Naive B cell (primary cell): ENCODE data around the gene ERLIN1. TPM values are rescaled to one million over a fixed set of nuclear protein-coding genes. Genes with fewer than 3 reads are reported as not detected.

ENCODE experiments used
- ATAC-seq, 2 donors: fragments of 150-1000 bp; cut with Tn5 transposase; 2 replicates each; pipeline ENCODE4 v1.10.0; 2021; ENCODE audit warnings: low read depth in 2 of 2, mild to moderate bottlenecking in 2 of 2, moderate library complexity in 2 of 2
- DNase-seq: peaks from one replicate; pipeline ENCODE4 v3.0.0; 2022
- H3K27ac Mint-ChIP-seq, 6 donors: one replicate each; pipeline ENCODE4 v1.8.0; 2020 to 2022; ENCODE audit warnings: mild to moderate bottlenecking in 6 of 6, mixed read lengths in 6 of 6, moderate library complexity in 5 of 6, inconsistent platforms in 2 of 6
- H3K27me3 Mint-ChIP-seq, 3 donors: one replicate each; pipeline ENCODE4 v1.8.0; 2021 to 2022; ENCODE audit warnings: mixed read lengths in 3 of 3, mild to moderate bottlenecking in 1 of 3
- H3K36me3 Mint-ChIP-seq, 2 donors: one replicate each; pipeline ENCODE4 v1.8.0; 2020 to 2022; ENCODE audit warnings: mixed read lengths in 2 of 2, inconsistent platforms in 1 of 2, mild to moderate bottlenecking in 1 of 2
- H3K4me1 Mint-ChIP-seq, 3 donors: one replicate each; pipeline ENCODE4 v1.8.0; 2020 to 2022; ENCODE audit warnings: mixed read lengths in 3 of 3, inconsistent platforms in 1 of 3, mild to moderate bottlenecking in 1 of 3, moderate library complexity in 1 of 3
- H3K4me3 Mint-ChIP-seq, 8 donors: one replicate each; pipeline ENCODE4 v1.8.0; 2020 to 2022; ENCODE audit warnings: mild to moderate bottlenecking in 8 of 8, mixed read lengths in 8 of 8, moderate library complexity in 8 of 8, inconsistent platforms in 2 of 8
- H3K9me3 Mint-ChIP-seq, 7 donors: one replicate each; pipeline ENCODE4 v1.8.0; 2020 to 2022; ENCODE audit warnings: mixed read lengths in 7 of 7, mild to moderate bottlenecking in 5 of 7, inconsistent platforms in 2 of 7, moderate library complexity in 1 of 7
- polyA plus RNA-seq, 6 donors: library from polyadenylated mRNA; unstranded; fragments of 300-500 nt; fragmentation: Illumina TruSeq; gene quantifications; one replicate each; pipeline ENCODE4 v1.2.3, GENCODE V29; 2021; ENCODE audit warnings: low read depth in 6 of 6

ERLIN1 gene
- polyA plus RNA-seq, 6 donors from 2014 or later = 3.4 to 14.6 (median 9.8) TPM

DNA sequence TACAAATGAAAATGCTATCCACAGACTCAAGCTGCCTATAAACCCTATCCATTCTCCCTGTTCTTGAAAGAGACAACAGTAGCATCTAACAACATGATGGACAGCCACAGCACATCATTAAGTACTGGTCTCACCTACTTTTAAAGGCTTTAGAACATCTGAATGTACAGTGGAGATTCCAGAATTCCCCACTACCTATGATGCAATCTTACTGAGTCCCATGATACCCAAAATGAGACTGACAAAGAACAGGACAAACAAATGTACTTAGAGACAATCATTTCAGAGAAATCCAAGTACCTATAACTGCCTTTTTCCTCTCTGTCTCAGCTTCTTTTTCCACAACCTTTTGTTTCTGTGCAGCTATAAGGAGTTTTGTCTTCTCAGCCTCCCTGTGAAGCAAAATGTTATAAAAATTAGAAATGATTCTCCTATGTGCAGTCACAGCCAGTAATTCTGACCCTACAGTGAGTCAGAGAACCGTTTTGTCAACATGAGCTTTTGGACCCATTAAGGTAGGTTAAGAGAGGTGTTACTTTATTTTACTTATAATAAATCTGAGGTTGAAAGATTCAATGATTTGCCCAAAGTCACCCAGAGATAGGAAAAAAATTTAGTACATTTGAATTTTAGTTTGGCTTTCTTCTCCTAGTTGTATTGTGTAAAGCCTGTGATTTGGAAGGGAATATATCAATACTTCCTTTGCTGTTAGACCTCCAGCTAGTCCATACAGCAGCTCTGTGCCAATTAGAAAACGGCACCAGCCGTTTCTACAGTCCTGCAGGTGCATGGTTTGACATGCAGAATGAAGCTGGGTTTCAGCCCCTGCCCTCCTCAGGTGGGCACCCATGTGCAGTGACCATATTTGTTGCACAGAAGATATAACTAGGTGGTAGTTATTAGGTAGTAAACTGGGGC, 21.9 kb downstream of the ERLIN1 start:
- H3K4me1 Mint-ChIP-seq = peaks cover 4 to 11% (median 10%) of the 10 kb centered on the region in 3 donors
- H3K27me3 Mint-ChIP-seq = no peaks in the 10 kb centered on the region
- ATAC-seq = no peak
- no peak overlapping the region for H3K4me3 Mint-ChIP-seq
- peaks cover under 1 to 25% of the 10 kb centered on the region in 2 donors for H3K36me3 Mint-ChIP-seq
- peak overlapping the region in 3 of 6 donors; percentile 9 to 89 (median 24) for H3K27ac Mint-ChIP-seq
- no peak for DNase-seq
- no peaks in the 10 kb centered on the region for H3K9me3 Mint-ChIP-seq

DNA sequence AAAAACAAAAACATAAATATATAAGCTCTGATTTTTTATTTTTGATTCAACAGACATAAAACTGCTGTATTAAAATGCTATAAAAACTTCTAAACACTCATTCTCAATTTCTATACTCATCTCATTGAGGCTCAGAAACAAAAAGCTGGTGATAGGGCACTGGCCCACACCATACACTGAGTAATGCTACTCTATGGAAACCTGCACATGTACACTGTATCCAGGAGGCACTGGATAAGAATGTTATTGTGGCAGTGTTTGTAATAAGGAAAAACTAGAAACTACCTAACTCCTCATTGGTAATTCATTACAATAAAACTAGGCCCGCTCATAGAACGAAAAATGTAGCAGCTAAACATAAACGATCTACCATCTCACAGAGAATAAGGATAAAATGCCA, 23.1 kb downstream of the ERLIN1 start:
- ATAC-seq = no peak
- Mint-ChIP-seq H3K4me3 (no peak overlapping the region), H3K27me3 (no peaks in the 10 kb centered on the region), H3K27ac (no peak overlapping the region), H3K4me1 (peaks cover 4 to 18% (median 14%) of the 10 kb centered on the region in 3 donors), H3K36me3 (peaks cover 13 to 35% of the 10 kb centered on the region in 2 donors), H3K9me3 (no peaks in the 10 kb centered on the region)
- no peak for DNase-seq

DNA sequence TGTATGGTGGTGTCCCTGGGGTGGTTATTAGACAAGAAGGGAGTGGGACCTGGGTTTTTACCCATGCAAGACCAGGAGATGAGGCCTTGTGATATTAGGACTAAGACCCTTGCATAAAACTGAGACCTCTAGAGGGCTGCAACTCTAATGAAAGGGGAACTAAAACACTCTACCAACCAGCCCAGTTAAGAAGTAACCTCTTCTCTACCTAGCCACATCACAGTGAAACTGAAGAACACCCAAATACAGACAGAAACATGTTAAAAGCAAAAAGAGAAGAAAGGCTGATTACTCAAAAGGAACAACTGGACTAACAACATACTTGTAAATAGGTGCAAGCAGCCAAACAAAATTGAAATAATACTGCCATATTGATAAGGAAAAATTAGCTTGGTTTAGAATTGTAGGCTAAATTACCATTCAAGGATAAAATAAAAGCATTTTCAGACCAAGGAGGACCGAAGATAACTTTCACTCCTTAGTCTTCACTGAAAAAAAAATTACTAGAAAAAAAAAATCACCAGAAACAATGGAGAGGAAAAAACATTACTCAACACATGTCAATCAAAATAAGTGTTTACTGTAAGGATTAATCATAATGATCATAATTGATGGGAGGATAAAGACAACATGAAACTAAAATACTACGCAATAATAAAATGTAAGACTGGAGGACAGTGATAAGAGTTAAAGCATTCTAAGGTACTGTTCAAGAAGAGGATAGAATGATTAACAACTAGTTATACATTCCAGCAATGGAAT, 27.6 kb downstream of the ERLIN1 start:
- Mint-ChIP-seq H3K36me3 (peaks cover 45 to 50% of the 10 kb centered on the region in 2 donors), H3K4me3 (no peak overlapping the region)

DNA sequence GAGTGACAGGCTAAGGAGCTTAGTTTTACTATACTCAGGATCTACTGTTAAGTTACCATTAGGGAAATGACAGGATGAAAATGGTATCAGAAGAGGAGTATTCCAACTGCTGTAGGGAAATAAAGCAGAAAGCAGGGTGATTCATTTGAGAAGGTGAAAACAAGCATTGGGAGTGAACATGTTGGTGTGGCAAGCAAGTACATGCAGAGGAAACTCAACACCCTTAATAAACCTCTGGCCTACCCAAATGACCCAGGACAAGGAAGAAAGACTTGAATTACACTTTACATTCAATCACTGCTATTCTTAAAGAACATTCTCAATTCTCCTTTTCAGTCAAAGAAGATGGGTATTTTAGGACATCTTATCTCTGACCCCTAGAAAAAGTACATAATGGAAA, 28.7 kb downstream of the ERLIN1 start:
- peak overlapping the region in 1 of 6 donors; percentile 71 for H3K27ac Mint-ChIP-seq

More for the DNA sequence above, 27.6 kb downstream of the ERLIN1 start:
- peaks cover 4 to 17% (median 6%) of the 10 kb centered on the region in 3 donors for H3K4me1 Mint-ChIP-seq
- peak overlapping the region in 2 of 6 donors; percentile 9 to 47 for H3K27ac Mint-ChIP-seq
- DNase-seq (no peak), ATAC-seq (no peak)
- H3K27me3 Mint-ChIP-seq = no peaks in the 10 kb centered on the region
- H3K9me3 Mint-ChIP-seq = no peaks in the 10 kb centered on the region

DNA sequence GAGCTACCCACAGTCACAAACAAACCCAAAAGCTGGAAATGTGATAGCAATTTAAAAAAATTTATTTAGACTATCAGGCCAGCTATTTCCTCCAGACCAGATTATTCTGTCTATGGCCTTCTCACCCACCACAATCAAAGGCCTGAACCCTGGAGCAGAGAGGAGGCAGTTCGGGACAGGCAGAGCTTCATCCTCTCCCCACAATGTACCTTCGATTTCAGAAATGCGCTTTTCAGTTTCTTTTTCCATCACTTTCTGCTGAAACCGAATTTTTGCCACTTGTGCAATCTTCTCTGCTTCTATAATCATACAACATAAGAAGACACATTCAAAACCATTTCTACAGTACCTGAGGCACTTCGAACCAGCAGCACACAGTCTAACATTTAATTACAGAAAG, 29.9 kb downstream of the ERLIN1 start:
- Mint-ChIP-seq H3K36me3 (peaks cover 58 to 63% of the 10 kb centered on the region in 2 donors), H3K4me3 (no peak overlapping the region), H3K9me3 (no peaks in the 10 kb centered on the region), H3K27me3 (no peaks in the 10 kb centered on the region), H3K27ac (peak overlapping the region in 1 of 6 donors; percentile 33), H3K4me1 (peaks cover 4 to 17% (median 6%) of the 10 kb centered on the region in 3 donors)
- DNase-seq (no peak), ATAC-seq (no peak)

More for the DNA sequence above, 28.7 kb downstream of the ERLIN1 start:
- Mint-ChIP-seq H3K4me3 (no peak overlapping the region), H3K4me1 (peaks cover 4 to 17% (median 6%) of the 10 kb centered on the region in 3 donors), H3K27me3 (no peaks in the 10 kb centered on the region), H3K36me3 (peaks cover 51 to 55% of the 10 kb centered on the region in 2 donors), H3K9me3 (no peaks in the 10 kb centered on the region)
- DNase-seq = no peak
- no peak for ATAC-seq

DNA sequence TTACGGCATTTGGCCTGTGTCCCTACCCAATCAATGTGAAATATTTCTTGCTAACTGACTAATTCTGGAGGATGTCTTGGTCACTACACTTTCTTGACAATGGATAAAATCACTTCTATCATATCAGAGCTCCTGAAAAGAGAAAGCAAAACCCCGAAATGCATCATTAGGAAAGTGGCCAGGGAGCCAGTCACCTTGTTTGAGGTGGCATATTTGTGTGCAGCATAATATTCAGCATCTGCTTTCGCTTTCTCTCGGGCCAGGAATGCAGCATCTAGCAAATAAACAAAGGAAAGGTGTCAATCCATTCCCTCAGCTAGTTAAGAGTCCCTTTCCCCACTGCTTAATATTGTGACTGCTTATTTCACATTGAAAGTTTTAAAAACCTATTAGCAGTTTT, 31.2 kb downstream of the ERLIN1 start:
- ATAC-seq (no peak), DNase-seq (no peak)
- H3K9me3 Mint-ChIP-seq = no peaks in the 10 kb centered on the region
- peaks cover 5 to 17% (median 8%) of the 10 kb centered on the region in 3 donors for H3K4me1 Mint-ChIP-seq
- H3K27ac Mint-ChIP-seq = peak overlapping the region in 1 of 6 donors; percentile 88
- no peak overlapping the region for H3K4me3 Mint-ChIP-seq
- no peaks in the 10 kb centered on the region for H3K27me3 Mint-ChIP-seq
- peaks cover 52 to 67% of the 10 kb centered on the region in 2 donors for H3K36me3 Mint-ChIP-seq

DNA sequence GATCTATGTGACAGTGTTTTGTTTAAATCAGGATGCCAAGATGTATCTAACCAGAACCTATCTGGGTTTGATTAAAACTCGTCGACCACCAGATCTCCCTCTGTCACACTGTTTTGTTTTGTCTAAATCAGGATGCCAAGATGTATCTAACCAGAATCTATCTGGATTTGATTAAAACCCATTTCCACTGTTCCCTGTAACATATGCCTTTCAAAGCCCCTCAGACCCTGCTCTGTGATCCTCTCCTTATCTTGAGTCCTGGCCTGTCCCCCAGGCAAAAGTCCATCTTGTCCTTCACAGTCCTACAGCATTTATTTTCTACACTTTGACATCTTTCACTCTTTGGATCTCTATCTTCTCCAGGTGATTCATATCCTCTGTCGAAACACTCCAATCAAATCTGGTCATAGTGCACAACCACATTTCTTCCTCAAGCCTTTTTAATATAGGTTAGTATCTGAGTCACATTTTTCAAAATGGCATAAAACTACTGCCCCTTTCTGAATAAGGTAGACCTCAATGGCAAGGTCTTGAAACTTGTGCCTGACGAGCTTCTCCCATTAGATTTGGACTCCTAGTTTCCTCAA, 32.5 kb downstream of the ERLIN1 start:
- DNase-seq = no peak
- H3K4me1 Mint-ChIP-seq = peaks cover 9 to 11% (median 11%) of the 10 kb centered on the region in 3 donors
- H3K27ac Mint-ChIP-seq = peak overlapping the region in 1 of 6 donors; percentile 66
- no peaks in the 10 kb centered on the region for H3K27me3 Mint-ChIP-seq
- H3K4me3 Mint-ChIP-seq = no peak overlapping the region
- no peaks in the 10 kb centered on the region for H3K9me3 Mint-ChIP-seq
- H3K36me3 Mint-ChIP-seq = peaks cover 40 to 62% of the 10 kb centered on the region in 2 donors
- ATAC-seq = no peak

DNA sequence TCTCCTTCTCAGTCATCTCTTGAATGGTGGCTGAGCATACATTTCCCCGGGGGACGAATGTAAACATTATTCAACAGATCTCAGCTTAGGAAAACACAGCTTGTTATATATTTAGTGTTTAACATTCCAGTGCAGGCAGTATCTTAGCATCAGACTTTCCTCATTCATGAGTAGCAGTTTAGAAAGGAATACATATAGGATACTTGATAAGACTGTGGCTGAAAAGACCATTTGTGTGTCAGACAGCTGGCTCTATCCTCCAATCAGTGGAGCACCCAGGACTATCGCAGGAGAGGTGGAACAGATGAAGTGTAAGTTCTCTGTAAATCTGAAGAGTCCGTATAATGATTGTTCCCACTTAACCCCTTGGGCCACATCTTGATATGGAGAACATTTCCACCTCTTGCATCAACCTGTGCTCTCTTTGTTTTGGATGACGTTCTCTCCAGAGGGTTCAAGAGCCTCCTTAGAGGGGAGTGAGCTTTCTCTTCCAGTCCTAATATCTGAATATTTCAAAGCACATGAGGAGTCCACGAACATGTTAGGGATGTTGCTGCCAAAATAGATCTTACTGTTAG, 34.0 kb downstream of the ERLIN1 start:
- Mint-ChIP-seq H3K36me3 (peaks cover 35 to 52% of the 10 kb centered on the region in 2 donors), H3K4me3 (no peak overlapping the region), H3K4me1 (peaks cover 0 to 8% (median 8%) of the 10 kb centered on the region in 3 donors), H3K27me3 (no peaks in the 10 kb centered on the region), H3K9me3 (no peaks in the 10 kb centered on the region), H3K27ac (no peak overlapping the region)
- ATAC-seq (no peak), DNase-seq (no peak)

DNA sequence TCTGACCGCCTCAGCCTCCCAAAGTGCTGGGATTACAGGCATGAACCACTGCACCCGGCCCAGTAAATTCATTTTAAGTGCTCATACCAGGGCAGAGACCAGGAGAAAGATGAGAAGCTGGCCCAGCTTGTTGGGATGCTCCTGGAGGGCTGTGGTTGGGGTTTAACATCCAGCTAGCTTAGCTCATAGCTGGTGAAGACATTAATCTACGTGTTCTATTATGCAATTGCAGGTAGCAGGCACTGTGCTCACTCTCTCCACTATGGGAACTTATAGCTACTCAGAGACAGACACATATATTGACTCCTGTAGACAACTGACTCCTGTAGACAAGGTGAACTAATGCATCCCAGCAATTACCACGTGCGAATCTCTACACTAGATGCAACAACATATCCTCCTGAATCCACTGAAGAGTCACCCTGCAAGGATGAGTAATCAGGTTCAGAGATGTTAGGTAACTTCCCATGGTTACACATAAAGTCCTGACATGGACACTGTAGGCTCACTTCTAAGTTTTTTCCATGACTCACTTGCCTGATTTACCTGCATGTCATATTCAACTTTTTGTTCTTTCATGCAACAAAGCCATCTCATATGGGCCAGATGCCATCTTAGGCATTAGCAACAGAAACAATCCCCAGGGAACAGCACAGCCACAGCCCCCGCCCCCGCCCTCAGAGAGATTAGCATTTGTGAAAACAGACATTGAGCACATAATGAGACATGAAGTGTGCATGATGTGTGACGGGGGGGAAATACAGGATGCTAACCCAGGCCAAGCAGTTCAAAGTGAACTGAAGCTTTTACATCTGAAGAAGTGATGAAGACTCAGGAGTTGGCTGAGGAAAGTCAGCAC, 37.2 kb downstream of the ERLIN1 start:
- peaks cover 3 to 10% (median 8%) of the 10 kb centered on the region in 3 donors for H3K27me3 Mint-ChIP-seq
- no peak for DNase-seq
- H3K4me1 Mint-ChIP-seq = peaks cover 0 to 8% (median 8%) of the 10 kb centered on the region in 3 donors
- ATAC-seq = no peak
- no peaks in the 10 kb centered on the region for H3K9me3 Mint-ChIP-seq
- peaks cover 18 to 28% of the 10 kb centered on the region in 2 donors for H3K36me3 Mint-ChIP-seq
- H3K27ac Mint-ChIP-seq = peak overlapping the region in 1 of 6 donors; percentile 28
- no peak overlapping the region for H3K4me3 Mint-ChIP-seq

DNA sequence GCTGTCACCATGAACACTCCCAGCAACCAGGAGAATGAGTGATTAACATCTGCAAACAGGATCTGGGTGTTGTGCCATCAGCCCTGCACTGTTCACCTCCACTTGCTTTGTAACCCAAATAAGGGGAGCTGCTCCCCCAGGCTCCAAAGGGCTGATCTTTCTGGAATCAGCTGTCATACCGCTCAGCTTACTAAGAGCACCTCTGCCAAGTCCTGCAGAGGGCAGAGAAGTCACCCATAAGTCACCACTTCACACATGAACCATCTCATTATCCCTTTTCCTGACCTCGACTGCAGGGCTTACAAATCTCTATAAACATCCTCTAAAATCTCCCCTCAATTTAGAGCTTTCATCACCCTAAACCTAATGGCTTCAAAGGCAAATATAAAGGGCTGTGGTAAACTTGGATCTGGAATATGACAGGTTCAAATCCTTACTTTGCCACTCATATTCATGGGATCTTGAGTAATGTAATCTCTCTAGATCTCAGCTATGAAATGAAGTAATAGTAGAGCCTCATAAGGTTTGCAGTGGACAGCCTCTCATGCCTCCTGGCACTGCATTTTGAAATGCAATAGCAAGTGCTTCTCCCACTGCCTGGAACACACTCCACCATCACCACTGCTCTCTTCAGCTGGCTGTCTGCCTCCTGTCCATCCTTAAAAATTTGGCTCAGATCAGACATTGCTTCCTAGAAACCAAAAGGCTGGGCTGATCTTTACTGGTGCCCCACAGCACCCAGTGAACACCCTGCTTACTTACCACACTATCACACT, 38.8 kb downstream of the ERLIN1 start:
- Mint-ChIP-seq H3K27ac (peak overlapping the region in 1 of 6 donors; percentile 4), H3K36me3 (peaks cover 8 to 17% of the 10 kb centered on the region in 2 donors), H3K4me3 (no peak overlapping the region), H3K4me1 (peaks cover 0 to 8% (median 8%) of the 10 kb centered on the region in 3 donors), H3K9me3 (no peaks in the 10 kb centered on the region), H3K27me3 (peaks cover 3 to 10% (median 10%) of the 10 kb centered on the region in 3 donors)
- no peak for ATAC-seq
- no peak for DNase-seq

DNA sequence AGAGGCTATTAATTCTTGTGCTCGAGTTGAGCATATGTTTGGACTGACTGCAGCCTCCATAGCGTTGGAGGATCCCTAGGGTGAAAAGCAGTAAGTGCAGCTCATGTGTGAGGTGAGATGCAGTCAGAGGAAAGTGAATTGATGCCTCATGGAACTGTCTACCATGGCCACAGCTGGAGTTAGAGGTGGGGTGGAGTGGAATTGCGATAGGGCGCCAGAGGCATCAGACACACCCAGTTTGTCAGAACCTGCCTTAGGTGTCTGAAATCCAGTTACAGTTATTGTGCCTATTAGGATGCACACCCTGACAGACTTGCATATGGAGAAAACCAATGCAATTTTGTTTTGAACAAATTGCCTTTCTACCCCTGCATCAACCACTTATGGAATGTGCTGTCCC, 39.4 kb downstream of the ERLIN1 start:
- DNase-seq = no peak
- ATAC-seq = no peak
- Mint-ChIP-seq H3K27me3 (peaks cover 3 to 10% (median 10%) of the 10 kb centered on the region in 3 donors), H3K4me1 (peaks cover 0 to 8% (median 8%) of the 10 kb centered on the region in 3 donors), H3K27ac (no peak overlapping the region), H3K4me3 (no peak overlapping the region), H3K36me3 (peaks cover 1 to 10% of the 10 kb centered on the region in 2 donors), H3K9me3 (no peaks in the 10 kb centered on the region)
